Stomach (tissue), 9 donors: ENCODE data around the gene PDLIM7. TPM values are rescaled to one million over a fixed set of nuclear protein-coding genes. Genes with fewer than 3 reads are reported as not detected.

Source experiments
- DNase-seq, 2 donors: peaks; one replicate each; pipeline versions ENCODE4 v3.0.0 to v3.0.0-alpha.2; 2013 to 2019
- H3K27ac ChIP-seq, 5 donors: fragments of 200-600 bp in 4 of 5; sonication (generic) in 4 of 5; one replicate each; pipeline ENCODE4 v1.5.1; 2013 to 2019; ENCODE audit warnings: mild to moderate bottlenecking in 1 of 5, moderate library complexity in 1 of 5
- H3K27me3 ChIP-seq, 3 donors: fragments of 200-600 bp; sonication (generic); one replicate each; pipeline ENCODE4 v1.5.1; 2017 to 2019; ENCODE audit warnings: mixed run types in 1 of 3
- H3K36me3 ChIP-seq, 4 donors: fragments of 200-600 bp; sonication (generic); 1 replicate in 3 of 4; 2 replicates in 1 of 4; pipeline ENCODE4 v1.5.1; 2016 to 2019
- H3K4me1 ChIP-seq, 4 donors: fragments of 200-600 bp; sonication (generic); one replicate each; pipeline ENCODE4 v1.5.1; 2016 to 2019
- H3K4me3 ChIP-seq, 4 donors: fragments of 200-600 bp; sonication (generic) in 3 of 4; one replicate each; pipeline ENCODE4 v1.5.1; 2016 to 2019; ENCODE audit warnings: mild to moderate bottlenecking in 1 of 4
- H3K9me3 ChIP-seq, 4 donors: fragments of 200-600 bp; sonication (generic); one replicate each; pipeline ENCODE4 v1.5.1; 2016 to 2019
- EP300 ChIP-seq: sonication (generic); formaldehyde crosslinking; IDR thresholded peaks from one replicate; pipeline ENCODE4 v1.6.1; 2017; ENCODE audit warnings: antibody characterized with exemption
- POLR2A ChIP-seq, 4 donors: fragments of 450-650 bp; IDR thresholded peaks; one replicate each; pipeline ENCODE4 v1.6.1; 2016; ENCODE audit warnings: antibody characterized with exemption in 4 of 4, control low read depth in 2 of 4, mild to moderate bottlenecking in 1 of 4, moderate library complexity in 1 of 4
- POLR2AphosphoS5 ChIP-seq, 3 donors: sonication (generic); formaldehyde crosslinking; IDR thresholded peaks; one replicate each; pipeline ENCODE4 v1.6.1; 2016; ENCODE audit warnings: antibody characterized with exemption in 3 of 3
- WGBS, 5 donors: extraction: QIAGEN DNeasy Blood & Tissue Kit in 3 of 5; methylation state at CpG; one replicate each; pipeline versions ENCODE4 v1.1.5 to v1.1.7; 2013 to 2018; 5-methylcytosine and 5-hydroxymethylcytosine counted together
- intact Hi-C: fragments of 100-400 bp; cut with DNase I; formaldehyde crosslinking; loops from one replicate; pipeline ENCODE4 v1.15.1; 2023; ENCODE audit warnings: low total_unique reads
- polyA plus RNA-seq, 3 donors: library from polyadenylated mRNA; stranded (reverse); fragments of 200-250 nt; gene quantifications; one replicate each; pipeline ENCODE4 v1.2.3, GENCODE V29; 2013
- total RNA-seq, 5 donors: library from RNA; depleted of rRNA; stranded (reverse); fragments of >200 nt; gene quantifications; one replicate each; pipeline versions ENCODE4 v1.1.0 to v1.2.3, GENCODE V29; 2014 to 2016
- TF ChIP-seq, protein P1 (sequence below), 7 experiments: fragments of 450-650 bp in 4 of 7; fragments of 200-600 bp in 3 of 7; sonication (generic) in 3 of 7; IDR thresholded peaks; one replicate each; pipeline ENCODE4 v1.5.1; 2016 to 2019; ENCODE audit warnings: antibody characterized with exemption in 7 of 7, control low read depth in 2 of 7, mild to moderate bottlenecking in 1 of 7
- donor health status: healthy with polysubstance abuse.
- donor health status: Bipolar disorder and iron deficiency.
- donor health status: healthy.

Gene PDLIM7
- total and polyA plus RNA-seq, 8 donors, result 14.6 to 142 (median 86.8) TPM

DNA sequence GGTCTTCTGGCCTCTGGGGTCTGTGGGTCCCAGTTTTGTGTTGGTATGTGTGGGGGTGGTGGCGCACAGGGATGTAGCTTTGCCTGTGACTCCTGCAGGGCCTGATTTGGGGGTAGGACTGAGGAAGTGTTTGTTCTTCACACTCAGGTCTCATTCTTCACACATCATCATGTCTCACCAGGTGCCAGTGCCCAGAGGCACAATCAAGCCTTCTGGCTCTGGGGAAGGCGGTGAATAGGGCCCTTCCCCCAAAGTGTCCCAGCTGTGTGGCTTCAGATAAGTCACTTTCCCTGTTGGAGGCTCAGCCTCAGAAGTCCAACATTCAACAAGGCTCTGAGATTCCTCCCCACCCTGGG, 29.1 kb downstream of the PDLIM7 start:
- TF ChIP-seq POLR2AphosphoS5 (IDR thresholded peaks at IDR 0.05) (no peak), POLR2A (IDR thresholded peaks at IDR 0.05) (no peak), EP300 (no peak)
- TF ChIP-seq, protein P1, sequence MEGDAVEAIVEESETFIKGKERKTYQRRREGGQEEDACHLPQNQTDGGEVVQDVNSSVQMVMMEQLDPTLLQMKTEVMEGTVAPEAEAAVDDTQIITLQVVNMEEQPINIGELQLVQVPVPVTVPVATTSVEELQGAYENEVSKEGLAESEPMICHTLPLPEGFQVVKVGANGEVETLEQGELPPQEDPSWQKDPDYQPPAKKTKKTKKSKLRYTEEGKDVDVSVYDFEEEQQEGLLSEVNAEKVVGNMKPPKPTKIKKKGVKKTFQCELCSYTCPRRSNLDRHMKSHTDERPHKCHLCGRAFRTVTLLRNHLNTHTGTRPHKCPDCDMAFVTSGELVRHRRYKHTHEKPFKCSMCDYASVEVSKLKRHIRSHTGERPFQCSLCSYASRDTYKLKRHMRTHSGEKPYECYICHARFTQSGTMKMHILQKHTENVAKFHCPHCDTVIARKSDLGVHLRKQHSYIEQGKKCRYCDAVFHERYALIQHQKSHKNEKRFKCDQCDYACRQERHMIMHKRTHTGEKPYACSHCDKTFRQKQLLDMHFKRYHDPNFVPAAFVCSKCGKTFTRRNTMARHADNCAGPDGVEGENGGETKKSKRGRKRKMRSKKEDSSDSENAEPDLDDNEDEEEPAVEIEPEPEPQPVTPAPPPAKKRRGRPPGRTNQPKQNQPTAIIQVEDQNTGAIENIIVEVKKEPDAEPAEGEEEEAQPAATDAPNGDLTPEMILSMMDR (IDR thresholded peaks at IDR 0.05), result no peak
- no peak overlapping the region for H3K4me3 ChIP-seq
- no peaks in the 10 kb centered on the region for H3K9me3 ChIP-seq
- DNase-seq, result no peak
- 88 to 100% (median 96%) methylated on average over 2 of the region's 2 CpGs for whole genome bisulfite sequencing, 5 donors
- peak overlapping the region in 1 of 5 donors; percentile 10 for H3K27ac ChIP-seq
- peaks cover 22 to 49% (median 39%) of the 10 kb centered on the region in 4 donors for H3K36me3 ChIP-seq
- intact Hi-C loops, result no loop called here
- H3K4me1 ChIP-seq, result peaks cover 20 to 45% (median 42%) of the 10 kb centered on the region in 4 donors
- H3K27me3 ChIP-seq, result peaks cover 0 to 12% (median 3%) of the 10 kb centered on the region in 3 donors

DNA sequence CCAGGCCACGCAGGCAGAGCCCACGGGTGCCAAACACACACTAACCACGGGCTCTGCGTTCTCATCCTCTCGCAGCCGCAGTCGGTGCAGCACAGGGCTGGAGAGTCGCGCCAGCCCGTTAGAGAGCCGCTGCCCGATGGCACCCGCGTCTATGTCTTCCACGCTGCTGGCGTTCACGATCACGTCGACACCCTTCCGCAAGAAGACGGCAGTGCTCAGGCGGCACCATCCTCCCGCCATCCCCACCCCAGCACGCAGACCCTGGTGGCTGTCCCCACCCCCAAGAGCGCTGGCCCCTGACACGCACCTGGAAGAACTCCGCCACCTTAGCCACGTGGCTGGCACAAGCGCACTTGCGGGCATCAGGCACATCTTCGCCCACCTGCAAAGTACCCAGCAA, 30.0 kb downstream of the PDLIM7 start:
- H3K36me3 ChIP-seq, result peaks cover 22 to 56% (median 39%) of the 10 kb centered on the region in 4 donors
- intact Hi-C loops, result no loop called here
- H3K9me3 ChIP-seq, result no peaks in the 10 kb centered on the region
- no peak for DNase-seq
- 93 to 97% (median 95%) methylated on average over 28 to 31 of the region's 31 CpGs for WGBS, 5 donors
- no peak overlapping the region for H3K4me3 ChIP-seq
- H3K4me1 ChIP-seq, result peaks cover 16 to 42% (median 37%) of the 10 kb centered on the region in 4 donors
- H3K27me3 ChIP-seq, result peaks cover 0 to 7% (median under 1%) of the 10 kb centered on the region in 3 donors
- TF ChIP-seq, protein P1 (IDR thresholded peaks at IDR 0.05), result no peak
- TF ChIP-seq POLR2AphosphoS5 (IDR thresholded peaks at IDR 0.05) (no peak), EP300 (no peak), POLR2A (IDR thresholded peaks at IDR 0.05) (no peak)
- H3K27ac ChIP-seq, result no peak overlapping the region

DNA sequence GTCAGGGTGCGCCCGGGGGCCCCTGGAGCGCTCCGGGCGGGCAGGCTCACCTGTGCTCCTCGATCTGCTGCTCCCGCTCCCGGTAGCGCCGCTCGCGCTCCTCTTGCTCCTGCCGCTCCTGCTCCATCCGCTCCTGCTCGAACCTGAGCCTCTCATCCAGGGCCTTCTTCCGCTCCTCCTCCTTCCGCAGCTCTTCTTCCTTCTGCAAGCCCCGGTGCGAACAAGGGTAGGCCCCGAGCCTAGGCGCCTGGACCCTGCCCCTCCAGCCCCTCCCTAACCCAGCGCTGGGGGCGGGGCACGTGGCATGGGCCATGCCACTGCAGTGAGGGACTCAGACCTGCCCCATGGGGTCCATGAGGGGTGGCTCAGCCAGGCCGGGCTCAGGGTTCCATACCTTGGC, 30.5 kb downstream of the PDLIM7 start:
- DNase-seq, result no peak

DNA sequence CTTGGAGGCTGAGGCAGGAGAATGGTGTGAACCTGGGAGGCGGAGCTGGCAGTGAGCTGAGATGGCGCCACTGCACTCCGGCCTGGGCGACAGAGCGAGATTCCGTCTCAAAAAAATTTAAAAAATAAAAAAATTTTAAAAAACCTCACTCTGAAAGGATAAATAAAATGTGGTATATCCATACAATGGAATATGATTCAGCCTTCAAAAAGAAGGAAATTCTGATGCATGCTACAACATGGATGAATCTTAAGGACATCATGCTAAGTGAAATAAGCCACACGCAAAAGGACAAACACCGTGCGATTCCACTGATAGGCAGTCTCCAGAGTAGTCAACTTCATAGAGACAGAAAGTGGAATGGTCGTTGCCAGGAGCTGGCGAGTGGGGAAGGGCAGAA, 32.4 kb downstream of the PDLIM7 start:
- 87 to 99% (median 98%) methylated on average over 11 of the region's 11 CpGs for WGBS, 5 donors
- H3K4me1 ChIP-seq, result peaks cover 0 to 19% (median 14%) of the 10 kb centered on the region in 4 donors
- H3K9me3 ChIP-seq, result no peaks in the 10 kb centered on the region
- no peak overlapping the region for H3K27ac ChIP-seq
- H3K4me3 ChIP-seq, result no peak overlapping the region
- TF ChIP-seq POLR2AphosphoS5 (IDR thresholded peaks at IDR 0.05) (no peak), EP300 (no peak), POLR2A (IDR thresholded peaks at IDR 0.05) (no peak)
- TF ChIP-seq, protein P1 (IDR thresholded peaks at IDR 0.05), result no peak
- no peak for DNase-seq
- H3K27me3 ChIP-seq, result no peaks in the 10 kb centered on the region
- intact Hi-C loops, result no loop called here
- peaks cover 25 to 69% (median 45%) of the 10 kb centered on the region in 4 donors for H3K36me3 ChIP-seq

More for the DNA sequence above, 30.5 kb downstream of the PDLIM7 start:
- Histone ChIP-seq H3K27ac (no peak overlapping the region), H3K4me1 (peaks cover 11 to 37% (median 32%) of the 10 kb centered on the region in 4 donors), H3K36me3 (peaks cover 22 to 61% (median 39%) of the 10 kb centered on the region in 4 donors), H3K9me3 (no peaks in the 10 kb centered on the region), H3K4me3 (no peak overlapping the region), H3K27me3 (peaks cover 0 to 1% (median 0%) of the 10 kb centered on the region in 3 donors)
- 91 to 96% (median 94%) methylated on average over 25 of the region's 25 CpGs for WGBS, 5 donors
- intact Hi-C loops, result no loop called here
- TF ChIP-seq, protein P1 (IDR thresholded peaks at IDR 0.05), result no peak
- TF ChIP-seq POLR2A (IDR thresholded peaks at IDR 0.05) (no peak), POLR2AphosphoS5 (IDR thresholded peaks at IDR 0.05) (no peak), EP300 (no peak)
